IMR-90 (cell line): ENCODE measurements around the gene COX7A1. TPM values are rescaled to one million over a fixed set of nuclear protein-coding genes. Genes with fewer than 3 reads are reported as not detected.

ENCODE experiments used
- ATAC-seq: fragments of 200-7000 bp; cut with Tn5 transposase; 2 replicates; pipeline ENCODE4 v1.9.1; 2020; ENCODE audit warnings: low read depth, mild to moderate bottlenecking, moderate library complexity
- BruUV-seq: library from RNA; stranded (reverse); fragments of 400-500 nt; replicated peaks from 2 replicates; lab custom pipeline; 2021; lab: Mats Ljungman, UMichigan
- CTCF ChIA-PET: fragments of 300-600 bp; formaldehyde crosslinking; extraction: SDS; loops from one replicate; lab custom pipeline; 2021; ENCODE audit warnings: antibody characterized with exemption; lab: Yijun Ruan, JAX
- POLR2A ChIA-PET: fragments of 300-600 bp; sonication (Branson Sonifier 250); formaldehyde crosslinking; loops from one replicate; lab custom pipeline; 2022; ENCODE audit warnings: antibody characterized with exemption; ENCODE audit not compliant: unreplicated experiment; lab: Charles Lee
- DNase-seq: peaks from one replicate; pipeline ENCODE4 v3.0.0; 2013
- H2AFZ ChIP-seq: replicated peaks from 2 replicates; pipeline ENCODE3; 2013; ENCODE audit warnings: low read length, mild to moderate bottlenecking; ENCODE audit not compliant: poor library complexity
- H2AK5ac ChIP-seq: 2 replicates; pipeline ENCODE4 v1.6.1; 2013; ENCODE audit warnings: low read depth, low read length, inconsistent platforms
- H2AK9ac ChIP-seq: replicated peaks from 2 replicates; pipeline ENCODE3; 2013; ENCODE audit warnings: mild to moderate bottlenecking, low read depth, low read length, moderate library complexity; ENCODE audit not compliant: poor library complexity
- H2BK120ac ChIP-seq: 2 replicates; pipeline ENCODE4 v1.6.1; 2013; ENCODE audit warnings: low read depth, low read length, inconsistent platforms
- H2BK15ac ChIP-seq: 3 replicates; pipeline ENCODE4 v1.6.1; 2013; ENCODE audit warnings: low read depth, low read length, inconsistent platforms
- H2BK20ac ChIP-seq: 2 replicates; pipeline ENCODE4 v1.6.1; 2013; ENCODE audit warnings: low read depth, mild to moderate bottlenecking, inconsistent platforms, low read length, moderate library complexity
- H2BK5ac ChIP-seq: 2 replicates; pipeline ENCODE4 v1.6.1; 2013; ENCODE audit warnings: mild to moderate bottlenecking, low read depth, low read length, inconsistent platforms; ENCODE audit not compliant: poor library complexity, severe bottlenecking
- H3K14ac ChIP-seq: replicated peaks from 2 replicates; pipeline ENCODE4 v1.6.1; 2013; ENCODE audit warnings: low read depth, low read length, inconsistent platforms
- H3K18ac ChIP-seq: 2 replicates; pipeline ENCODE4 v1.6.1; 2013; ENCODE audit warnings: low read depth, low read length, control low read depth
- H3K23ac ChIP-seq: 2 replicates; pipeline ENCODE4 v1.6.1; 2013; ENCODE audit warnings: low read depth, low read length, inconsistent platforms
- H3K27ac ChIP-seq: 2 replicates; pipeline ENCODE4 v1.5.1; 2013; ENCODE audit warnings: mild to moderate bottlenecking, control low read depth, low read length; ENCODE audit not compliant: insufficient read depth
- H3K27me3 ChIP-seq: 2 replicates; pipeline ENCODE4 v1.6.1; 2013; ENCODE audit warnings: low read length; ENCODE audit not compliant: control insufficient read depth, insufficient read depth
- H3K36me3 ChIP-seq: 2 replicates; pipeline ENCODE4 v1.6.1; 2013; ENCODE audit warnings: low read length, mixed read lengths; ENCODE audit not compliant: control insufficient read depth, insufficient read depth
- H3K4ac ChIP-seq: 2 replicates; pipeline ENCODE4 v1.6.1; 2013; ENCODE audit warnings: low read depth, low read length, inconsistent platforms
- H3K4me1 ChIP-seq: 2 replicates; pipeline ENCODE4 v1.6.1; 2013; ENCODE audit warnings: low read length, mixed read lengths; ENCODE audit not compliant: control insufficient read depth, insufficient read depth
- H3K4me2 ChIP-seq: 2 replicates; pipeline ENCODE4 v1.6.1; 2013; ENCODE audit warnings: low read depth, mild to moderate bottlenecking, control low read depth, low read length, moderate library complexity
- H3K4me3 ChIP-seq: 2 replicates; pipeline ENCODE4 v1.5.1; 2013; ENCODE audit warnings: low read depth, mild to moderate bottlenecking, control low read depth, low read length, moderate library complexity; ENCODE audit not compliant: insufficient read depth
- H3K56ac ChIP-seq: 2 replicates; pipeline ENCODE4 v1.6.1; 2013; ENCODE audit warnings: low read length, inconsistent platforms; ENCODE audit not compliant: insufficient read depth; ENCODE audit errors: extremely low read depth
- H3K79me1 ChIP-seq, 2 experiments: 2 replicates each; pipeline ENCODE4 v1.6.1; 2013; ENCODE audit warnings: low read length in 2 of 2, inconsistent platforms in 1 of 2, low read depth in 1 of 2
- H3K9ac ChIP-seq: 2 replicates; pipeline ENCODE4 v1.6.1; 2013; ENCODE audit warnings: low read depth, low read length, control low read depth
- H3K9me1 ChIP-seq: 2 replicates; pipeline ENCODE4 v1.6.1; 2013; ENCODE audit warnings: low read length, inconsistent platforms; ENCODE audit not compliant: insufficient read depth
- H3K9me3 ChIP-seq: 2 replicates; pipeline ENCODE4 v1.6.1; 2013; ENCODE audit warnings: low read length; ENCODE audit not compliant: control insufficient read depth, insufficient read depth
- H4K20me1 ChIP-seq: 2 replicates; pipeline ENCODE4 v1.6.1; 2013; ENCODE audit warnings: low read length, inconsistent platforms; ENCODE audit not compliant: insufficient read depth
- H4K5ac ChIP-seq: 2 replicates; pipeline ENCODE4 v1.6.1; 2013; ENCODE audit warnings: mild to moderate bottlenecking, low read depth, low read length, control low read depth
- H4K8ac ChIP-seq, 2 experiments: 2 replicates each; pipeline ENCODE4 v1.6.1; 2013; ENCODE audit warnings: low read depth in 2 of 2, low read length in 2 of 2, control low read depth in 1 of 2, inconsistent platforms in 1 of 2
- H4K91ac ChIP-seq: 2 replicates; pipeline ENCODE4 v1.6.1; 2013; ENCODE audit warnings: low read depth, low read length, inconsistent platforms; ENCODE audit not compliant: insufficient read depth
- NFE2L2 ChIP-seq: fragments of 150-350 bp; IDR thresholded peaks from 2 replicates; pipeline ENCODE4 v1.6.1; 2016; ENCODE audit warnings: low read depth, mild to moderate bottlenecking, low read length
- RAD21 ChIP-seq: IDR thresholded peaks from 2 replicates; pipeline ENCODE4 v1.6.1; 2012; ENCODE audit warnings: low read length, improper control_type of control experiment
- WGBS, 2 experiments: methylation state at CpG; one replicate each; pipeline versions ENCODE4 v1.1.5 to v1.1.7; 2013; ENCODE audit warnings: missing lambda C conversion rate in 2 of 2; ENCODE audit not compliant: insufficient read length in 1 of 2; ENCODE audit errors: extremely low coverage in 2 of 2; 5-methylcytosine and 5-hydroxymethylcytosine counted together
- dilution Hi-C: fragments of 300-500 bp; cut with HindIII; formaldehyde crosslinking; loops from one replicate; pipeline ENCODE4 v1.14.3; 2018; ENCODE audit warnings: low sequenced_read_pairs; ENCODE audit not compliant: unreplicated experiment
- in situ Hi-C: fragments of 300-500 bp; cut with MboI; formaldehyde crosslinking; loops from 3 replicates; pipeline ENCODE4 v1.14.3; 2019; ENCODE audit warnings: low sequenced_read_pairs, inconsistent platforms, mixed read lengths
- intact Hi-C: fragments of 100-400 bp; cut with micrococcal nuclease; formaldehyde crosslinking; loops from 2 replicates; pipeline ENCODE4 v1.10.0; 2022
- polyA plus RNA-seq, 3 experiments: library from polyadenylated mRNA; depleted of rRNA; stranded (reverse); fragments of >200 nt; gene quantifications; 2 replicates each; pipeline ENCODE4 v1.2.3, GENCODE V29; 2012; ENCODE audit warnings: low replicate concordance in 1 of 3
- total RNA-seq: library from RNA; depleted of rRNA; stranded (reverse); fragments of >200 nt; gene quantifications from 2 replicates; pipeline ENCODE4 v1.2.3, GENCODE V29; 2012
- TF ChIP-seq, protein P1 (sequence below): conservative IDR thresholded peaks from 2 replicates; pipeline ENCODE4 v1.5.1; 2012; ENCODE audit warnings: mild to moderate bottlenecking, low read depth, low read length, improper control_type of control experiment
- TF ChIP-seq, protein P2 (sequence below): fragments of 150-350 bp; IDR thresholded peaks from 2 replicates; pipeline ENCODE4 v1.6.1; 2016; ENCODE audit warnings: low read depth, mild to moderate bottlenecking, low read length, moderate library complexity, borderline replicate concordance

COX7A1 gene
- total and polyA plus RNA-seq, 2 of the 4 experiments (the other 2 are of a cell fraction): 0.54 to 6.9 TPM

DNA sequence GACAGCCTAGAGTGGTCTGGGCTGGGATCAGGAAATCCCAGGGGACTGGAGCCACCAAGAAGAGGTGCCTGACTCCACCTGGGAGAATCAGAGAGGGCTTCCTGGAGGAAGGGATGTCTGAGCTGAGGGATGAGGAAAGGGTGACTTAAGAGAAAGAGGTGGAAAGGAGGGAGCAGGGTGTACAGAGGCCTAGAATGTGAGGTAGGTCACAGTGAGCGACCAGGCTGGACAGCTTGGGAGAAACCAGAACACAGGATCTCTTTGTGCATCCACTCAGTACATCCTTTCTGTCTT is 36.0 kb downstream of the COX7A1 start:
- ChIA-PET POLR2A (no interaction called here), CTCF (interaction anchor here (3.5 kb wide), 1 partner anchor 11 kb away, joined by 14 read pairs; no protein-coding TSS in a partner anchor)
- Histone ChIP-seq H3K4me1 (peaks cover 7% of the 10 kb centered on the region), H3K36me3 (peaks cover 28% of the 10 kb centered on the region), H2AK9ac (peak overlapping the region; percentile 99), H2BK5ac (peak overlapping the region; percentile 4), H3K18ac (no peak overlapping the region), H3K4ac (peak overlapping the region; percentile 93), H4K5ac (peak overlapping the region; percentile 65; the same call in 1 of the 2 replicates), H4K8ac (peak overlapping the region; percentile 34 to 95; a peak in 3 of 4 replicates), H3K23ac (peak overlapping the region; percentile 90), H3K4me3 (peak overlapping the region; percentile 63), H3K27ac (peak overlapping the region; percentile 71), H2AFZ (peak overlapping the region; percentile 100), H3K9me3 (no peaks in the 10 kb centered on the region), H2BK20ac (no peak overlapping the region), H4K20me1 (peaks cover 16% of the 10 kb centered on the region), H3K79me1 (peaks cover 27 to 66% of the 10 kb centered on the region in 2 experiments), H3K14ac (peak overlapping the region; percentile 88), H2BK120ac (no peak overlapping the region), H3K9ac (peak overlapping the region; percentile 83), H3K9me1 (0 out of 2 replicates have a peak, but pooled peaks cover 6% of the 10 kb centered on the region), H3K56ac (peak overlapping the region; percentile 43; the same call in 1 of the 2 replicates), H4K91ac (peak overlapping the region; percentile 24), H2AK5ac (peak overlapping the region; percentile 99), H3K4me2 (peak overlapping the region; percentile 94), H3K27me3 (no peaks in the 10 kb centered on the region), H2BK15ac (no peak overlapping the region)
- in situ Hi-C loops (no loop called here), dilution Hi-C loops (no loop called here), intact Hi-C loops (no loop called here)
- WGBS, 2 experiments: no CpG with 5 or more reads among the region's 1 CpG
- no peak for ATAC-seq
- BruUV-seq: no TSS peak
- DNase-seq: no peak
- TF ChIP-seq NFE2L2 (no peak), RAD21 (no peak)
- TF ChIP-seq, protein P1, sequence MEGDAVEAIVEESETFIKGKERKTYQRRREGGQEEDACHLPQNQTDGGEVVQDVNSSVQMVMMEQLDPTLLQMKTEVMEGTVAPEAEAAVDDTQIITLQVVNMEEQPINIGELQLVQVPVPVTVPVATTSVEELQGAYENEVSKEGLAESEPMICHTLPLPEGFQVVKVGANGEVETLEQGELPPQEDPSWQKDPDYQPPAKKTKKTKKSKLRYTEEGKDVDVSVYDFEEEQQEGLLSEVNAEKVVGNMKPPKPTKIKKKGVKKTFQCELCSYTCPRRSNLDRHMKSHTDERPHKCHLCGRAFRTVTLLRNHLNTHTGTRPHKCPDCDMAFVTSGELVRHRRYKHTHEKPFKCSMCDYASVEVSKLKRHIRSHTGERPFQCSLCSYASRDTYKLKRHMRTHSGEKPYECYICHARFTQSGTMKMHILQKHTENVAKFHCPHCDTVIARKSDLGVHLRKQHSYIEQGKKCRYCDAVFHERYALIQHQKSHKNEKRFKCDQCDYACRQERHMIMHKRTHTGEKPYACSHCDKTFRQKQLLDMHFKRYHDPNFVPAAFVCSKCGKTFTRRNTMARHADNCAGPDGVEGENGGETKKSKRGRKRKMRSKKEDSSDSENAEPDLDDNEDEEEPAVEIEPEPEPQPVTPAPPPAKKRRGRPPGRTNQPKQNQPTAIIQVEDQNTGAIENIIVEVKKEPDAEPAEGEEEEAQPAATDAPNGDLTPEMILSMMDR: no peak
- TF ChIP-seq, protein P2, sequence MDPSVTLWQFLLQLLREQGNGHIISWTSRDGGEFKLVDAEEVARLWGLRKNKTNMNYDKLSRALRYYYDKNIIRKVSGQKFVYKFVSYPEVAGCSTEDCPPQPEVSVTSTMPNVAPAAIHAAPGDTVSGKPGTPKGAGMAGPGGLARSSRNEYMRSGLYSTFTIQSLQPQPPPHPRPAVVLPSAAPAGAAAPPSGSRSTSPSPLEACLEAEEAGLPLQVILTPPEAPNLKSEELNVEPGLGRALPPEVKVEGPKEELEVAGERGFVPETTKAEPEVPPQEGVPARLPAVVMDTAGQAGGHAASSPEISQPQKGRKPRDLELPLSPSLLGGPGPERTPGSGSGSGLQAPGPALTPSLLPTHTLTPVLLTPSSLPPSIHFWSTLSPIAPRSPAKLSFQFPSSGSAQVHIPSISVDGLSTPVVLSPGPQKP: no peak
